GM06990 (cell line): ENCODE measurements around the gene RGS12.

Source experiments
- DNase-seq: peaks from one replicate; pipeline ENCODE4 v3.0.0-alpha.2; 2011; ENCODE audit not compliant: insufficient read length; ENCODE audit errors: extremely low read depth
- H3K27me3 ChIP-seq: replicated peaks from 2 replicates; pipeline ENCODE4 v1.6.0; 2011; ENCODE audit warnings: low read length; ENCODE audit not compliant: control insufficient read depth, insufficient read depth
- H3K36me3 ChIP-seq: 2 replicates; pipeline ENCODE4 v1.5.1; 2011; ENCODE audit warnings: low read length; ENCODE audit not compliant: control insufficient read depth, insufficient read depth
- H3K4me3 ChIP-seq: replicated peaks from 2 replicates; pipeline ENCODE4 v1.5.1; 2011; ENCODE audit warnings: low read depth, mild to moderate bottlenecking, control low read depth, low read length
- TF ChIP-seq, protein P1 (sequence below): IDR thresholded peaks from 2 replicates; pipeline ENCODE4 v1.5.1; 2011; ENCODE audit warnings: low read length, control low read depth, mild to moderate bottlenecking, inconsistent platforms; ENCODE audit not compliant: insufficient read depth, poor library complexity, severe bottlenecking

RGS12 gene

DNA sequence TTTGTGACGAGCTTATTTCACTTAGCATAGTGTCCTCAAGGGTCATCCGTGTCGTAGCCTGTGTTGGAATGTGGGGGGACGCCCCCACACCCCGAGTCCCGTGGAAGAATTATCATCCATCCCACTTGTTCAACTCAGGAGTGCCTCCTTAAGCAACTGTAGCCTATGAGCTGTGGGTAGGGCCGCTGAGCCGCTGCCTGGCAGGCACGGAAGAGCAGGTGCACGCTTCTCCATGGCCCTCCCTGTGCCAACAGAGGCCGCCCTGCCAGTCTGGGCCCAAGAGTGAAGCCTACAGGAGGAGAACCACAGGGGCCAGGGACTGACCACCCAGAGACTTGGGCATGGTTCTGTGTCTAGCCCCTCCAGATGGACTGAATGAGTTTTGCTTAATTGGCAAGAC, 2.3 kb upstream of the RGS12 start:
- Histone ChIP-seq H3K27me3 (no peaks in the 10 kb centered on the region; the same call in 1 of the 2 replicates), H3K4me3 (no peak overlapping the region), H3K36me3 (no peaks in the 10 kb centered on the region)
- TF ChIP-seq, protein P1, sequence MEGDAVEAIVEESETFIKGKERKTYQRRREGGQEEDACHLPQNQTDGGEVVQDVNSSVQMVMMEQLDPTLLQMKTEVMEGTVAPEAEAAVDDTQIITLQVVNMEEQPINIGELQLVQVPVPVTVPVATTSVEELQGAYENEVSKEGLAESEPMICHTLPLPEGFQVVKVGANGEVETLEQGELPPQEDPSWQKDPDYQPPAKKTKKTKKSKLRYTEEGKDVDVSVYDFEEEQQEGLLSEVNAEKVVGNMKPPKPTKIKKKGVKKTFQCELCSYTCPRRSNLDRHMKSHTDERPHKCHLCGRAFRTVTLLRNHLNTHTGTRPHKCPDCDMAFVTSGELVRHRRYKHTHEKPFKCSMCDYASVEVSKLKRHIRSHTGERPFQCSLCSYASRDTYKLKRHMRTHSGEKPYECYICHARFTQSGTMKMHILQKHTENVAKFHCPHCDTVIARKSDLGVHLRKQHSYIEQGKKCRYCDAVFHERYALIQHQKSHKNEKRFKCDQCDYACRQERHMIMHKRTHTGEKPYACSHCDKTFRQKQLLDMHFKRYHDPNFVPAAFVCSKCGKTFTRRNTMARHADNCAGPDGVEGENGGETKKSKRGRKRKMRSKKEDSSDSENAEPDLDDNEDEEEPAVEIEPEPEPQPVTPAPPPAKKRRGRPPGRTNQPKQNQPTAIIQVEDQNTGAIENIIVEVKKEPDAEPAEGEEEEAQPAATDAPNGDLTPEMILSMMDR: no peak
- no peak for DNase-seq

DNA sequence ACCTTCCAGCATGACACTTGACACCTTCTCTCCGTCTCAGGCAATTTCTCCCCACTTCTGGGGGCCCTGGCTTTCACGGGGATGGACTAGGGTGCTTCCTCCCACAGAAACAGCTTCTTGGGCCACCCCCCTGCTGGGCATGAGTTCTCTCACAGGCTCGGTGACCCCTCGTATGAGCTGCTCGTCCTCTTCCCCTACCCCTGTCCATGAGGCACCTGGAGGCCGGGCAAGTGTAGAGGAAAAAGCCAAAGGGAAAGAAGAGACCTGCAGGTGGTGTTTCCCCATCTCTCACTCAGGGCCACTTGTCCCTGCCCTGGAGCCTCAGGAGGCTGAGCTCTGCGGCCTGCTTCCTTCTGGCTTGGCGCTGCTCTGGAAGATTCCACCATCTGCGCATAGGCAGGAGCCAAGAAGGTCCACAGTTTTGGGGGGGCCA, 1.9 kb upstream of the RGS12 start:
- Histone ChIP-seq H3K27me3 (no peaks in the 10 kb centered on the region; the same call in 1 of the 2 replicates), H3K36me3 (no peaks in the 10 kb centered on the region), H3K4me3 (no peak overlapping the region)
- no peak for DNase-seq
- TF ChIP-seq, protein P1: no peak

DNA sequence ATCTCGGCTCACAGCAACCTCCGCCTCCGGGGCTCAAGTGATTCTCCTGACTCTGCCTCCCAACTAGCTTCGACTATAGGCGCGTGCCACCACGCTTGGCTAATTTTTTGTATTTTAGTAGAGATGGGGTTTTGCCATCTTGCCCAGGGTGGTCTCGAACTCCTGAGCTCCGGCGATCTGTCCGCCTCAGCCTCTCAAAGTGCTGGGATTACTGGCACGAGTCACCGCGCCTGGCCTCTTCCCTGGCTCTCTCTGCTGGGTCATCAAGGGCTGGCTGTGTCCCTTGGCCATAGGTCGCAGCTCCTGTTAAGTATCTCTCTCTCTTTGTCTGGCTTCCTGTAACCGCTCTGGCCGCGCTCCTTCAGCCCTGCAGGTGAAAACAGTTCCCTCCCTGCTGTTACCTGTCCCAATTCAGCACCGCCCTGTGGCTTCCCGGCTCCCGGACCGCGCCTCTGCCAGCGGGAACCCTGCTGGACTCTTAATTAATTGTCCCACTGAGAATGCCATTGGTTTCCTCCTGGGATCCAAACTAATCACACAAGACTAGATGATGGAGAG, 1.3 kb upstream of the RGS12 start:
- DNase-seq: no peak
- TF ChIP-seq, protein P1: no peak
- Histone ChIP-seq H3K36me3 (no peaks in the 10 kb centered on the region), H3K4me3 (peak overlapping the region; percentile 68; the same call in 1 of the 2 replicates), H3K27me3 (no peaks in the 10 kb centered on the region; the same call in 1 of the 2 replicates)

DNA sequence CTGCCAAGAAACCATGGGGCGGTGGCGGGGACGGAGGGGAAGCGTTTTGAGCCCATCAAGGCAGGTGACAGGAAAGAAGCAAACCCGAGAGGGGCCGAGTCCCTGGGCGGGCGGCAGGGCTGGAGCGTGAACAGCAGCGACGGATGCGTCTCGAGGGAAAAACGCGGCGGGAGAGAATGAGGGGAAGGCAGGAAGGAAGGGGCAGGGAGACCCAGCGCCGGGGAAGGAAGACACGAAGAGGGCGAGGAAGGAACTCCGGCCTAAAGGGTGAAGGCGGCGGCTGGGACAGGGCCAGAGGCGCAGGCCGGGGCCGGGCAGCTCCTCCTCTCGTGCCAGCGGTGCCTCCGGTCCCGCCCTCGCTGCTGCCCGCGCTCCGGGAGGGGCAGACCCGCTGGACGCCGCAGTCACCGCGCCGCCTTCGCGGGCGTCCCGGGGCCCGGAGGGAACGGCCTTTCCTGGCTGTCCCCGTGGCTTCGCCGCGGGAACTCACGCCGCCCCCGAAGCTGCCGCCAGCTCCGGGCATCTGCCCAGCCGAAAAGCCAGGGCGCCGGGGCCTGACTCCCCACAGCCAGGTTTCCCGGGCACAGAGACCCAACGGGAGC, 751 bp upstream of the RGS12 start:
- H3K4me3 ChIP-seq: peak overlapping the region; percentile 68
- TF ChIP-seq, protein P1: no peak
- DNase-seq: no peak
- no peaks in the 10 kb centered on the region; the same call in 1 of the 2 replicates for H3K27me3 ChIP-seq
- no peaks in the 10 kb centered on the region for H3K36me3 ChIP-seq

DNA sequence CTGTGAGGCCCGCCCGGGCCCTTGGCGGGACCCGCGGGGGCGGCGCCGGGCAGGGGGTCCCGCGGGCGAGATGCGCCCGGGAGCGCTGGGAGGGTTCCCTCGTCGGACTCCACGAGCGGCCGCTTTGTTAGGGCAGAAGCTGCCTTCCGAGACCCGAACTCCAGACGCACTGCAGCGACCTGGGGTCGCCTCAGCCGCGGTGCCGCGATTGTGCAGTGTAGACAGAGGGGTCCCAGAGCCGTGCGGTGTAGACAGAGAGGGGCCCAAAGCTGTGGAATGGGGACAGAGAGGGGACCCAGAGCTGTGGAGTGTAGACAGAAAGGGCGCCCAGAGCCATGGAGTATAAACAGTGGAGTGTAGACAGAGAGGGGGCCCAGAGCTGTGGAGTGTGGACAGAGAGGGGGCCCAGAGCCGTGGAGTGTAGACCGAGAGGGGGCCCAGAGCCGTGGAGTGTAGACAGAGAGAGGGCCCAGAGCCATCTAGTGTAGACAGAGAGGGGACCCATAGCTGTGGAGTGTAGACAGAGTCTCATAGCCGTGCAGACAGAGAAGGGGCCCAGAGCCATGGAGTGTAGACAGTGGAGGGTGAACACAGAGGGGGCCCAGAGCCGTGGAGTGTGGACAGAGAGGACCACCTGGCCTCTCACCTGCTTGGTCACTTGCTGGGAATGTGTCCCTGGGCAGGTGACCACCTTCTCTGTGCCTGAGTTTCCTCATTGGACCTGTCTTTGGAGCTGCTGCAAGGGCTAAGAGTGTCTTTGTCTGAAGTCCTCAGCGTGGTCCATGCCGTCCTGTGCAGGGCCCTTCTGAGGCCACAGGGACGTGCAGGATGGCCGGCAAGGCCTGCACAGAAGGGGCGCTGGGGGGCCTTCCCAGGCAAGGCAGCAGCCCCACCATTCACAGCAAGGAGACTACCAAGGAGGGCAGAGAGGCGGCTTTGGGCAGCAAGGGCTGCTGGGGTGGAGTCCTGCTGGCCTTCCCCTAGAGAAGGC, 875 bp downstream of the RGS12 start:
- Histone ChIP-seq H3K4me3 (peak overlapping the region; percentile 14; the same call in 1 of the 2 replicates), H3K27me3 (no peaks in the 10 kb centered on the region; the same call in 1 of the 2 replicates), H3K36me3 (no peaks in the 10 kb centered on the region)
- TF ChIP-seq, protein P1: no peak
- DNase-seq: no peak
